Neural progenitor cell (in vitro differentiated cells): Measurements from ENCODE around the gene KCNK3.

Experiments
- EZH2 ChIP-seq: fragments of 200-600 bp; sonication (generic); IDR thresholded peaks from 2 replicates; pipeline ENCODE4 v1.6.1; 2017; ENCODE audit warnings: antibody characterized with exemption, mild to moderate bottlenecking, moderate library complexity
- TF ChIP-seq, protein P1 (sequence below): fragments of 200-600 bp; sonication (generic); IDR thresholded peaks from 2 replicates; pipeline ENCODE4 v1.5.1; 2017; ENCODE audit warnings: antibody characterized with exemption, mild to moderate bottlenecking

DNA sequence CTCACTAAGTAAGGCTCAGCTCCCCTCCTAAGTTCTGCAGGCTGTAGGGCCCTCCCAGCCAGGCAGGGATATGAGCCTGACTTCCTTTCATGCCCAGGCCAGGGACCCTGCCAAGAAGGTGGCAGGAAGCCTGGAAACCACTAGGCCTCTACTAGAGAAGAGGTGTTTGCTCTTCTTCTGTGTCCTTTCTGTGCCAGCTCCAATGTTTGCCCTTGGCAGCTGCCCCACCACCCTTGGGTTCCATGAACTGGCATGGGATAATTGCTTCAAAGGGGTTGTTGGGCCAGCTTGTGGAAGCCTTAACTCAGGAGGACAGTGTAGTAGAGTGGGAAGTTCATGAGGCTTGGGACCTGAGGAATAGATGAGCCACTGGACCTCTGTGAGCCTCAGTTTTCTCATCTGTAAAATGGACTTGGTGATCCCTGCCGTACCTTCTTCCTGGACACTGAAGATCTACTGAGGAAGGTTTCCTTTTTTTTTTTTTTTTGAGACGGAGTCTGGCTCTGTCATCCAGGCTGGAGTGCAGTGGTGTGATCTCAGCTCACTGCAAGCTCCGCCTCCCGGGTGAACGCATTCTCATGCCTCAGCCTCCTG is 75.5 kb downstream of the KCNK3 start:
- TF ChIP-seq, protein P1, sequence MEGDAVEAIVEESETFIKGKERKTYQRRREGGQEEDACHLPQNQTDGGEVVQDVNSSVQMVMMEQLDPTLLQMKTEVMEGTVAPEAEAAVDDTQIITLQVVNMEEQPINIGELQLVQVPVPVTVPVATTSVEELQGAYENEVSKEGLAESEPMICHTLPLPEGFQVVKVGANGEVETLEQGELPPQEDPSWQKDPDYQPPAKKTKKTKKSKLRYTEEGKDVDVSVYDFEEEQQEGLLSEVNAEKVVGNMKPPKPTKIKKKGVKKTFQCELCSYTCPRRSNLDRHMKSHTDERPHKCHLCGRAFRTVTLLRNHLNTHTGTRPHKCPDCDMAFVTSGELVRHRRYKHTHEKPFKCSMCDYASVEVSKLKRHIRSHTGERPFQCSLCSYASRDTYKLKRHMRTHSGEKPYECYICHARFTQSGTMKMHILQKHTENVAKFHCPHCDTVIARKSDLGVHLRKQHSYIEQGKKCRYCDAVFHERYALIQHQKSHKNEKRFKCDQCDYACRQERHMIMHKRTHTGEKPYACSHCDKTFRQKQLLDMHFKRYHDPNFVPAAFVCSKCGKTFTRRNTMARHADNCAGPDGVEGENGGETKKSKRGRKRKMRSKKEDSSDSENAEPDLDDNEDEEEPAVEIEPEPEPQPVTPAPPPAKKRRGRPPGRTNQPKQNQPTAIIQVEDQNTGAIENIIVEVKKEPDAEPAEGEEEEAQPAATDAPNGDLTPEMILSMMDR: no peak
- TF ChIP-seq EZH2: no peak
